ENCODE measurements around the gene CAV1.

- TF ChIP-seq CTCF (conservative IDR thresholded peaks at IDR 0.05; ENCODE audit: low read length): no peak
- no peak for TF ChIP-seq EZH2phosphoT487 (IDR thresholded peaks at IDR 0.05; ENCODE audit: borderline replicate concordance)
Observed at GRCh38 chr7:116570306-116570705, 45.5 kb downstream of the CAV1 start.
